Transverse colon (tissue), 4 donors: ENCODE data around the gene AQR. TPM values are rescaled to one million over a fixed set of nuclear protein-coding genes. Genes with fewer than 3 reads are reported as not detected.

Experiments
- DNase-seq: peaks from one replicate; pipeline ENCODE4 v3.0.0-alpha.2; 2019
- H3K27ac ChIP-seq, 4 donors: fragments of 200-600 bp; sonication (generic); 2 replicates each; pipeline ENCODE4 v1.5.1; 2016 to 2018; ENCODE audit warnings: inconsistent platforms in 4 of 4
- H3K27me3 ChIP-seq: fragments of 200-600 bp; sonication (generic); 2 replicates; pipeline ENCODE4 v1.5.1; 2017; ENCODE audit warnings: inconsistent platforms
- H3K36me3 ChIP-seq, 4 donors: fragments of 200-600 bp; sonication (generic); 2 replicates each; pipeline ENCODE4 v1.5.1; 2017 to 2019; ENCODE audit warnings: inconsistent platforms in 4 of 4
- H3K4me1 ChIP-seq, 4 donors: fragments of 200-600 bp; sonication (generic); 2 replicates each; pipeline ENCODE4 v1.5.1; 2017 to 2020; ENCODE audit warnings: inconsistent platforms in 4 of 4
- H3K4me3 ChIP-seq, 4 donors: fragments of 200-600 bp; sonication (generic); 1 replicate in 1 of 4; 2 replicates in 3 of 4; pipeline versions ENCODE4 v1.5.1 to v1.6.1; 2017 to 2019; ENCODE audit warnings: inconsistent platforms in 4 of 4
- H3K9me3 ChIP-seq, 2 donors: fragments of 200-600 bp; sonication (generic); 2 replicates each; pipeline ENCODE4 v1.5.1; 2017 to 2019; ENCODE audit warnings: inconsistent platforms in 2 of 2
- EP300 ChIP-seq: sonication (generic); formaldehyde crosslinking; IDR thresholded peaks from one replicate; pipeline ENCODE4 v1.6.1; 2017; ENCODE audit warnings: antibody characterized with exemption, low read depth
- POLR2A ChIP-seq: fragments of 450-650 bp; IDR thresholded peaks from one replicate; pipeline ENCODE4 v1.6.1; 2016; ENCODE audit warnings: antibody characterized with exemption, mild to moderate bottlenecking, moderate library complexity
- POLR2AphosphoS5 ChIP-seq, 3 donors: sonication (generic); formaldehyde crosslinking; IDR thresholded peaks; one replicate each; pipeline ENCODE4 v1.6.1; 2016; ENCODE audit warnings: antibody characterized with exemption in 3 of 3
- WGBS, 2 donors: methylation state at CpG; one replicate each; pipeline ENCODE4 v1.1.5; 2018; ENCODE audit warnings: low coverage in 1 of 2; 5-methylcytosine and 5-hydroxymethylcytosine counted together
- in situ Hi-C, 4 donors: fragments of 200-750 bp; cut with MboI; loops; one replicate each; pipeline versions ENCODE4 v1.15.0 to v1.15.1; 2017; ENCODE audit warnings: low sequenced_read_pairs in 3 of 4, low pct_ligation_motif_present in 1 of 4, low pct_unique_long_range_greater_than_20kb in 1 of 4
- intact Hi-C: fragments of 100-400 bp; cut with DNase I; formaldehyde crosslinking; loops from one replicate; pipeline ENCODE4 v1.15.1; 2023; ENCODE audit warnings: low total_unique reads
- total RNA-seq, 4 donors: library from RNA; depleted of rRNA; stranded (reverse); fragments of >200 nt; gene quantifications; one replicate each; pipeline ENCODE4 v1.1.0, GENCODE V29; 2016
- TF ChIP-seq, protein P1 (sequence below), 5 experiments: fragments of 200-600 bp in 3 of 5; fragments of 450-650 bp in 2 of 5; sonication (generic) in 3 of 5; IDR thresholded peaks; 1 replicate in 2 of 5; 2 replicates in 3 of 5; pipeline ENCODE4 v1.5.1; 2016 to 2017; ENCODE audit warnings: antibody characterized with exemption in 5 of 5, inconsistent platforms in 3 of 5, mild to moderate bottlenecking in 2 of 5, moderate library complexity in 1 of 5

The AQR gene
- total RNA-seq, 4 donors from 2014 or later: 13.8 to 25.7 (median 23.5) TPM

DNA sequence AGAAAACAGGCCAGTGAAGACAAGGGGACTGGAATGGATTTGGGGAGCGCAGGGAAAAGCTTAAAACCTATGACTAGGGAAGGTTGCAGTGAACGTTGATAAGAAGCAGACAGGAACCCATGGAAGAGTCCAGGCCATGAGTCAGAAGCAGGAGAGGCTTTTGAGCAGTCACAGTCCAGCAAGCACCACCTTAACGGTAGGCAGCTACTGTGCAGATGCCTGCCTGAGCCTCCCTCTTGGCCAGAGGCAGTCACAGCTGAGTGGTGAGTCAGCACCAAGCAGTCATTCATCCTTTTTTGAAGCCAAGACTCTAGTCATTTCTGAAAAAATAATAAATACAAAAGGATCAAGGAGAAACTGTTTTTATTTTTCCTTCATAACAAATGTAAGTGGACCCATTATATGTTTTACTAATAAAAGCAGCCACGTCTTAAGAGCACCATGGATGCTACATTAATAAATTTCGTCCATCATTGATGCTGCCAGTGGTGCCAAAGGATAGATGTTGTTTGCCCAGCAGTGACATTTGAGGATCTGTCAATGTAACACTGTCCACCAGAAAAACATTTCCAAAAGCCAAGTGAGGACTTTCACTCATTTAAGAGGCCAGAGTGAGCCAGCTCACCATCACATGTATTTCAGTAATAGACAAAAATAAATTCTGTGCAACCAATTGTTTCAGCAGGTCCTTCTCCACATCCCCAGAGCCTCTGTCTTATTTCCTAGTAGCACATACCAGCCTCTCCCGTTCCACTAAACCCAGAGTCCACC lies 132.1 kb downstream of the AQR start:
- Histone ChIP-seq H3K27ac (no peak overlapping the region), H3K4me3 (no peak overlapping the region), H3K27me3 (no peaks in the 10 kb centered on the region), H3K36me3 (no peaks in the 10 kb centered on the region), H3K4me1 (no peaks in the 10 kb centered on the region), H3K9me3 (no peaks in the 10 kb centered on the region)
- WGBS, 2 donors: 59 to 74% methylated on average over 5 to 6 of the region's 6 CpGs
- intact Hi-C loops: no loop called here
- no peak for DNase-seq
- TF ChIP-seq, protein P1, sequence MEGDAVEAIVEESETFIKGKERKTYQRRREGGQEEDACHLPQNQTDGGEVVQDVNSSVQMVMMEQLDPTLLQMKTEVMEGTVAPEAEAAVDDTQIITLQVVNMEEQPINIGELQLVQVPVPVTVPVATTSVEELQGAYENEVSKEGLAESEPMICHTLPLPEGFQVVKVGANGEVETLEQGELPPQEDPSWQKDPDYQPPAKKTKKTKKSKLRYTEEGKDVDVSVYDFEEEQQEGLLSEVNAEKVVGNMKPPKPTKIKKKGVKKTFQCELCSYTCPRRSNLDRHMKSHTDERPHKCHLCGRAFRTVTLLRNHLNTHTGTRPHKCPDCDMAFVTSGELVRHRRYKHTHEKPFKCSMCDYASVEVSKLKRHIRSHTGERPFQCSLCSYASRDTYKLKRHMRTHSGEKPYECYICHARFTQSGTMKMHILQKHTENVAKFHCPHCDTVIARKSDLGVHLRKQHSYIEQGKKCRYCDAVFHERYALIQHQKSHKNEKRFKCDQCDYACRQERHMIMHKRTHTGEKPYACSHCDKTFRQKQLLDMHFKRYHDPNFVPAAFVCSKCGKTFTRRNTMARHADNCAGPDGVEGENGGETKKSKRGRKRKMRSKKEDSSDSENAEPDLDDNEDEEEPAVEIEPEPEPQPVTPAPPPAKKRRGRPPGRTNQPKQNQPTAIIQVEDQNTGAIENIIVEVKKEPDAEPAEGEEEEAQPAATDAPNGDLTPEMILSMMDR (IDR thresholded peaks at IDR 0.05): no peak
- TF ChIP-seq EP300 (no peak), POLR2AphosphoS5 (IDR thresholded peaks at IDR 0.05) (peak in 1 of 3 donors; percentile 29), POLR2A (no peak)
- in situ Hi-C loops: no loop called here

DNA sequence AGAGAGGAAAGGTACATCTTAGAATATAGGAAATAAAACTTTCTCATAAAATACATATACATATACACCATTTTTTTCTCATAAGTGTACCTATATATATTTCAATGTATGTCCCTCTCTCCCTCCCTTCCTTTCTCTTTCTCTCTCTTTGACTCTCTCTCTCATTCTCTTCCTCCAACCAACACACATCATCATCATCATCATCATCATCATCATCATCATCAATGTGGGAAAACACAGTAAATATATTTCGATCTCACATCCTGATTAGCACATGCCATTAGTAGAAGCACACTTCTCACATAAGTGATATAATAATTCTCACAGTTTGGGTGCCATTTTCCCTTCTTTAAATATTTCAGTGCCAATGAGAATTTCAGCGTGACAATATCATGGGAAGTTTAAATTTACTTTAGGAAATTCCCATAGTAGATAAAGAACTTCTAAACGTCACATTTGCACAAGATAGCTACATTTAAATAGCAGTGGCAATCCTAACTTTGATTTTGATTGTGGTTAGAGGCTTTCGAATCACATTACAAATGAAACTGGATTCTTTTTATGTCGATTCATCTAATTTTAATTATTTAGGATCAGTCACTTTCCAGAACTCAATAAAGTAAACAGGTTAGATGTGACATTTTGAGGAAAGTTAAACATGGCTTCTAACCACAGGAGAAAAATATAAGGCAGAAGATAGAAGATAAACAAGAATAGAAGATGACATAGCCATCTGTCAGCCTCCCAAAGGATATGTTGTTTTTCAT lies 141.2 kb downstream of the AQR start:
- no peaks in the 10 kb centered on the region for H3K9me3 ChIP-seq
- no peak overlapping the region for H3K27ac ChIP-seq
- TF ChIP-seq EP300: no peak
- TF ChIP-seq POLR2A: no peak
- TF ChIP-seq, protein P1 (IDR thresholded peaks at IDR 0.05): no peak
- no peak for TF ChIP-seq POLR2AphosphoS5 (IDR thresholded peaks at IDR 0.05)
- H3K4me3 ChIP-seq: no peak overlapping the region
- WGBS, 2 donors: 69 to 75% methylated on average over 5 of the region's 5 CpGs
- H3K27me3 ChIP-seq: no peaks in the 10 kb centered on the region
- intact Hi-C loops (no loop called here), in situ Hi-C loops (no loop called here)
- no peaks in the 10 kb centered on the region for H3K36me3 ChIP-seq
- DNase-seq: no peak
- no peaks in the 10 kb centered on the region for H3K4me1 ChIP-seq

DNA sequence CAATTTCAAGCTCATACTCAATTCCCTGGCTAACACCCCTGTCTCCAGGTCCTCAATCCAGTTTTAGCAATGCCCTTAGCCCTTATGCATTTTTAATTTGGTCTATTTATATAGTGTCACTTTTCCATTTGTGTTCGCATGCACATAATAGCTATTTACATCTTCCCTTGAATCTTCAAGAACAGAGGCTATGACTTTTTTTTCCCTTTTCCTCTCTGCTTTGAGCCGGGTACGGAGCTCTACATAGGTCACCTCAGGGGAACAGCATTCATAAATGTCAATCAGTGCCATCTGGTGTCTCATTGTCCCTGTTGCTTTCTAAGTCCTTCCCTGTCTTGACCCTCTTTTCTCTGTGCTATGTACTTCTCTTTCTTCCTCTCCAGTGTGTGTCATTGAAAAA lies 147.7 kb downstream of the AQR start:
- H3K27ac ChIP-seq: no peak overlapping the region
- H3K4me3 ChIP-seq: no peak overlapping the region
- H3K36me3 ChIP-seq: no peaks in the 10 kb centered on the region
- H3K9me3 ChIP-seq: no peaks in the 10 kb centered on the region
- H3K4me1 ChIP-seq: no peaks in the 10 kb centered on the region
- no peak for DNase-seq
- H3K27me3 ChIP-seq: no peaks in the 10 kb centered on the region
- in situ Hi-C loops (no loop called here), intact Hi-C loops (no loop called here)
- TF ChIP-seq POLR2A (no peak), POLR2AphosphoS5 (IDR thresholded peaks at IDR 0.05) (no peak), EP300 (no peak)
- TF ChIP-seq, protein P1 (IDR thresholded peaks at IDR 0.05): no peak
- 48 to 78% methylated on average over 3 of the region's 3 CpGs for WGBS, 2 donors

DNA sequence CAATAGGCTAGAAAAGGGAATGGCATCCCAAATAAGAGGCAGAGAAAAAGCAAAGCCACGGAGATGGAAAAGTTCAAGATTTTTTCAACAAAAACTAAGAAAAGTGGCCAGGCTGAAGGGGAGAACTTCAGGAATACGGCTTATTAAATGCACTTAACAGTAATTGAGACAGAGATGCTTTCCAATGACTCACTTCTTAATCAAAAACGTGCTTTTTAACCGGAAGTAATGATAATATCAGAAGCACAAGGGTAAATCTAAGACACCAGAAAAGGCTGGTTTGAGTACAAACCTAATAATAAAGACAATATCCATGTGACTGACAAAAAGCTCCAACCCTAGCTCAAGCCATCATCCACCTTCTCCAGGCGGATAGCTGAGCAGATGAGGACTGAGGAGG lies 149.4 kb downstream of the AQR start:
- Histone ChIP-seq H3K9me3 (no peaks in the 10 kb centered on the region), H3K27me3 (no peaks in the 10 kb centered on the region), H3K27ac (no peak overlapping the region), H3K4me3 (no peak overlapping the region), H3K36me3 (no peaks in the 10 kb centered on the region), H3K4me1 (no peaks in the 10 kb centered on the region)
- WGBS, 2 donors: 67 to 70% methylated on average over 4 to 5 of the region's 5 CpGs
- intact Hi-C loops (no loop called here), in situ Hi-C loops (no loop called here)
- DNase-seq: no peak
- TF ChIP-seq, protein P1 (IDR thresholded peaks at IDR 0.05): no peak
- TF ChIP-seq POLR2AphosphoS5 (IDR thresholded peaks at IDR 0.05) (no peak), EP300 (no peak), POLR2A (no peak)
